ENCODE data around the gene CLSTN2.

Gene CLSTN2

GRCh38 chr3:140449413-140450256 lies 514.6 kb downstream of the CLSTN2 start:
- Mint-ChIP-seq H3K4me1 (peaks cover 24% of the 10 kb centered on the region), H3K4me3 (no peak overlapping the region), H3K36me3 (ENCODE audit: low read depth) (no peaks in the 10 kb centered on the region), H3K27ac (peak overlapping the region; percentile 26), H3K9me3 (no peaks in the 10 kb centered on the region), H3K27me3 (ENCODE audit: low read depth, poor library complexity) (no peaks in the 10 kb centered on the region)
- no peak for DNase-seq
- TF ChIP-seq CTCF (IDR thresholded peaks at IDR 0.05): no peak

GRCh38 chr3:140453750-140454149 lies 518.8 kb downstream of the CLSTN2 start:
- Mint-ChIP-seq H3K36me3 (ENCODE audit: low read depth) (no peaks in the 10 kb centered on the region), H3K27me3 (ENCODE audit: low read depth, poor library complexity) (no peaks in the 10 kb centered on the region), H3K4me1 (peaks cover 10% of the 10 kb centered on the region), H3K27ac (no peak overlapping the region), H3K9me3 (no peaks in the 10 kb centered on the region), H3K4me3 (no peak overlapping the region)
- no peak for TF ChIP-seq CTCF (IDR thresholded peaks at IDR 0.05)
- DNase-seq: no peak

GRCh38 chr3:140455521-140456214 lies 520.7 kb downstream of the CLSTN2 start:
- Mint-ChIP-seq H3K4me1 (no peaks in the 10 kb centered on the region), H3K4me3 (no peak overlapping the region), H3K27ac (peak overlapping the region; percentile 54), H3K27me3 (ENCODE audit: low read depth, poor library complexity) (peaks cover 2% of the 10 kb centered on the region), H3K36me3 (ENCODE audit: low read depth) (no peaks in the 10 kb centered on the region), H3K9me3 (no peaks in the 10 kb centered on the region)
- no peak for TF ChIP-seq CTCF (IDR thresholded peaks at IDR 0.05)
- DNase-seq: no peak

- H3K9me3 Mint-ChIP-seq: no peaks in the 10 kb centered on the region
- H3K36me3 Mint-ChIP-seq (ENCODE audit: low read depth): no peaks in the 10 kb centered on the region
- no peak overlapping the region for H3K4me3 Mint-ChIP-seq
- H3K4me1 Mint-ChIP-seq: no peaks in the 10 kb centered on the region
- TF ChIP-seq CTCF (IDR thresholded peaks at IDR 0.05): no peak
- no peak for DNase-seq
- H3K27me3 Mint-ChIP-seq (ENCODE audit: low read depth, poor library complexity): peaks cover 2% of the 10 kb centered on the region
- no peak overlapping the region for H3K27ac Mint-ChIP-seq
These were observed 522.0 kb downstream of the CLSTN2 start for GRCh38 chr3:140456974-140457373.

GRCh38 chr3:140459462-140459861 lies 524.5 kb downstream of the CLSTN2 start:
- H3K36me3 Mint-ChIP-seq (ENCODE audit: low read depth): no peaks in the 10 kb centered on the region
- peaks cover 10% of the 10 kb centered on the region for H3K27me3 Mint-ChIP-seq (ENCODE audit: low read depth, poor library complexity)
- no peak overlapping the region for H3K27ac Mint-ChIP-seq

More at GRCh38 chr3:140459462-140459861, 524.5 kb downstream of the CLSTN2 start:
- no peak for DNase-seq
- no peak for TF ChIP-seq CTCF (IDR thresholded peaks at IDR 0.05)
- Mint-ChIP-seq H3K4me1 (no peaks in the 10 kb centered on the region), H3K4me3 (no peak overlapping the region), H3K9me3 (no peaks in the 10 kb centered on the region)

Measured in nephron progenitor cell (in vitro differentiated cells).